BE2C (cell line): ENCODE measurements around the gene ZBP1.
"Not testable (repeated sequence)": the region's sequence is repeated elsewhere in the genome, so short reads cannot be mapped to it uniquely, and the experiment has no call there.

ENCODE experiments used
- DNase-seq: peaks from one replicate; pipeline ENCODE4 v3.0.0-alpha.2; 2020
- H3K27me3 ChIP-seq: fragments of 250-450 bp; sonication (Bioruptor Pico); 2 replicates; pipeline ENCODE4 v1.5.1; 2020; ENCODE audit warnings: mild to moderate bottlenecking
- H3K36me3 ChIP-seq: fragments of 250-450 bp; sonication (Bioruptor Pico); 2 replicates; pipeline ENCODE4 v1.5.1; 2020; ENCODE audit warnings: mild to moderate bottlenecking
- H3K4me1 ChIP-seq: fragments of 250-450 bp; sonication (Bioruptor Pico); 2 replicates; pipeline ENCODE4 v1.5.1; 2020
- H3K4me3 ChIP-seq: 2 replicates; pipeline ENCODE4 v1.5.1; 2011; ENCODE audit warnings: low read depth, low read length
- H3K9me3 ChIP-seq: fragments of 250-450 bp; sonication (Bioruptor Pico); 2 replicates; pipeline ENCODE4 v1.5.1; 2020
- CTCF ChIP-seq: IDR thresholded peaks from 2 replicates; pipeline ENCODE4 v1.5.1; 2012; ENCODE audit warnings: mild to moderate bottlenecking, low read depth, low read length

Gene ZBP1

DNA sequence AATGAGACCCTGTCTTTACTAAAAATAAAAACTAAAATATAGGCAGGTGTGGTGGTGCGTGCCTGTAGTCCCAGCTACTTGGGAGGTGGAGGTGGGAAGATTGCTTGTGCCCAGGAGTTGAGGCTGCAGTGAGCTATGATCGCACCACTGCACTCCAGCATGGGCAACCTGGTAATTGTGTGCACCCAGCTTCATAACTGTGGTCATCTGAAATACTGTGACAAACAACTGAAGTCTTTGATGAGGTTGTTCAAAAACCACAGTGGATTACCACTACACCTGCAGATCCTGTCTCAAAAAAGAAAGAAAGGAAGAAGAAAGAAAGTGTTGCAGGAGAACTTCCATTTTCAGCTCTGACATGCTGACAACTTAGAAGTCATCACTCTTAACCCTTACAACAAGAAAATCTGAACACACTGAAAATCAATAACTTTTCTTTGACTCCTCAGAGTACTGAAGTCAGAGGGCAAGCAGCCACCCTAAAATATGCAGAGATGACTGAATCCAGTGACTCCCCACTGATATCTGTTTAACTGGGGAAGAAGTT, 13.8 kb upstream of the ZBP1 start:
- Histone ChIP-seq H3K9me3 (no peaks in the 10 kb centered on the region), H3K4me1 (no peaks in the 10 kb centered on the region), H3K4me3 (no peak overlapping the region), H3K36me3 (no peaks in the 10 kb centered on the region), H3K27me3 (peaks cover 25% of the 10 kb centered on the region)
- no peak for DNase-seq
- TF ChIP-seq CTCF: no peak

DNA sequence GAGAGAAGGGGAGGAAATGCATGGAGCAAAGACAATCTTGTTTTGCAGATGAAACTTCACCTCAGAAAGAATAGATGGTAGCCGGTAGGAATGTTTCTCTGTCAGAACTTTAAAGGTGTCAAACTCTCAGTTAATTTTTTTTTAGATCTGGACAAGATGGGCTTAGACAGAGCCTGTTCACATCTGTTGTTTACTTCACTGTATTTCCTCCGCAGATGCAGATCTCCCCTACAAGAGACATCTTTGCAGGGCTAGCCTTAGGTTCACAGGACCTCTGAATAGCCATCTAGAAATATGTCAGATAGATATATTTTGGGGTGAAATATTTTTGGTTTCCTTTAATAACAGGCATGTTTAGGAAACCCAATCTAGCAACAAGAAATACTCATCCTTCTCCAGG, 12.1 kb upstream of the ZBP1 start:
- Histone ChIP-seq H3K9me3 (no peaks in the 10 kb centered on the region), H3K27me3 (peaks cover 19% of the 10 kb centered on the region), H3K36me3 (no peaks in the 10 kb centered on the region), H3K4me1 (no peaks in the 10 kb centered on the region), H3K4me3 (no peak overlapping the region)
- no peak for TF ChIP-seq CTCF
- no peak for DNase-seq

GRCh38 chr20:57630061-57630460, 9.8 kb upstream of the ZBP1 start:
- H3K4me3 ChIP-seq: no peak overlapping the region
- TF ChIP-seq CTCF: no peak
- no peaks in the 10 kb centered on the region for H3K36me3 ChIP-seq
- peaks cover 6% of the 10 kb centered on the region for H3K27me3 ChIP-seq
- H3K9me3 ChIP-seq: no peaks in the 10 kb centered on the region
- DNase-seq: no peak
- no peaks in the 10 kb centered on the region for H3K4me1 ChIP-seq

DNA sequence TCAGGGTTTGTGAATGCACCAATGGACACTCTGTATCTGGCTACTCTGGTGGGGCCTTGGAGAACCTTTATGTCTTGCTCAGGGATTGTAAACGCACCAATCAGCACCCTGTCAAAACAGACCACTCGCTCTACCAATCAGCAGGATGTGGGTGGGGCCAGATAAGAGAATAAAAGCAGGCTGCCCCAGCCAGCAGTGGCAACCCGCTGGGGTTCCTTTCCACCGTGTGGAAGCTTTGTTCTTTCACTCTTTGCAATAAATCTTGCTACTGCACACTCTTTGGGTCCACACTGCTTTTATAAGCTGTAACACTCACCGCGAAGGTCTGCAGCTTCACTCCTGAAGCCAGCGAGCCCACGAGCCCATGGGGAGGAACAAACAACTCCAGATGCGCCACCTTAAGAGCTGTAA, 9.3 kb upstream of the ZBP1 start:
- not testable (repeated sequence) for H3K4me3 ChIP-seq, DNase-seq, H3K27me3 ChIP-seq, H3K9me3 ChIP-seq, H3K36me3 ChIP-seq, H3K4me1 ChIP-seq

- not testable (repeated sequence) for H3K9me3 ChIP-seq, H3K36me3 ChIP-seq, H3K27me3 ChIP-seq, DNase-seq, H3K4me1 ChIP-seq, H3K4me3 ChIP-seq
Observed at GRCh38 chr20:57628962-57629308, 8.7 kb upstream of the ZBP1 start.

DNA sequence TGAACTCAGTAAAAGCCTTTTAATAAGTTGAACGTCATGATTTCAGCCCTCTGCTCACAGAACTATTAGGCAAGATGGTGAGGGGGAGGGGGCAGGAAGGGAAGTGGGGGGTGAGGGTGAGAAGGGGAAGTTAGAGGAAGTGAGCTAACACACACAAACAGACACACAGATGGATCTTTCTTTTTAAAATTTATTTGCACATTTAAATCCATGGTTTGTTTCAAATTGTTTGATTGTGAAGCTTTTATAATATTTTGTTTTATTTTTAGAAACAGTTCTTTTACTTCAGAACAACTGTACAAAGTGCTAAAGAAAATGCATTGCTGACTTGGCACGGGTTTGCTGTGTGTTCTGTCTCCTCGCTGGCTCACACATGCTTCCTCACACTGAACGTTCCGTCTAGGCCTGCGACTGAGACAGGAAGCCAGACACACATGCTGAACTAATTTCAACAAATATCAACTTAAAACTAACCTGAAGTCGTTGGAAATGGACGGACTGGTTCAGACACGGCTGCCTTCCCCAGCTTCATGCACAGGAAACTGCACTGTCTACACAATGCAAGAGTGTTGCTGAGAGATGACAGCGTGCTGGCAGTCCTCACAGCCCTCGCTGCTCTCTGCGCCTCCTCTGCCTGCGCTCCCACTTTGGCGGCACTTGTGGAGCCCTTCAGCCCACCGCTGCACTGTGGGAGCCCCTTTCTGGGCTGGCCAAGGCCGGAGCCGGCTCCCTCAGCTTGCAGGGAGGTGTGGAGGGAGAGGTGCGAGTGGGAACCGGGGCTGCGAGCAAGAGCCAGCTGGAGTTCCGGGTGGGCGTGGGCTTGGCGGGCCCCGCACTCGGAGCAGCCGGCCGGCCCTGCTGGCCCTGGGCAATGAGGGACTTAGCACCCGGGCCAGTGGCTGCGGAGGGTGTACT, 8.1 kb upstream of the ZBP1 start:
- no peak for DNase-seq
- no peak for TF ChIP-seq CTCF
- no peak overlapping the region for H3K4me3 ChIP-seq
- H3K27me3 ChIP-seq: peaks cover 6% of the 10 kb centered on the region
- no peaks in the 10 kb centered on the region for H3K9me3 ChIP-seq
- H3K4me1 ChIP-seq: no peaks in the 10 kb centered on the region
- H3K36me3 ChIP-seq: no peaks in the 10 kb centered on the region

GRCh38 chr20:57627339-57627738, 7.1 kb upstream of the ZBP1 start:
- Histone ChIP-seq H3K27me3 (peaks cover 6% of the 10 kb centered on the region), H3K4me3 (no peak overlapping the region), H3K4me1 (no peaks in the 10 kb centered on the region), H3K9me3 (no peaks in the 10 kb centered on the region), H3K36me3 (no peaks in the 10 kb centered on the region)
- DNase-seq: no peak
- no peak for TF ChIP-seq CTCF
